Iris pigment epithelial cell (primary cell): ENCODE measurements around the gene GTF3A.

ENCODE experiments used
- DNase-seq: peaks from one replicate; pipeline ENCODE4 v3.0.0-alpha.2; 2011; ENCODE audit warnings: low read depth

GTF3A gene

DNA sequence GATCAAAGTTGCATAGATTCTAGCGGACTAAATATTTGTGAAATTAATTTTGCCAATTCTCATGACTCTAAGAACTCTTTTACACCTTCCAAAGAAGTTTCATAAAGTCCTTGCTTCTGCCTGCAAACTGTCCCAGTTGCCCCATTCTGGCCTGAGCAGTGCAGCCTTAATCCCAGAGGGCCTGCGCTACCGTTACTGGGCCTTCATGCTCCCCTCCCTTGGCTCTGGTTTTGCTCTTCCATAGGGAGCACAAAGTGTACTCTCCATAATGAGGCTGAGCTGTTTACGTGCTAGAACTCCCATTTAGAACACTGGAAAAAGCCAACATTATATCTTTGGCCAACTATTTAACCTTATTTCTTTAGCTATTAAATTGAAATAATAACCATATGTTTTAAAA, 23.9 kb downstream of the GTF3A start:
- DNase-seq = no peak

DNA sequence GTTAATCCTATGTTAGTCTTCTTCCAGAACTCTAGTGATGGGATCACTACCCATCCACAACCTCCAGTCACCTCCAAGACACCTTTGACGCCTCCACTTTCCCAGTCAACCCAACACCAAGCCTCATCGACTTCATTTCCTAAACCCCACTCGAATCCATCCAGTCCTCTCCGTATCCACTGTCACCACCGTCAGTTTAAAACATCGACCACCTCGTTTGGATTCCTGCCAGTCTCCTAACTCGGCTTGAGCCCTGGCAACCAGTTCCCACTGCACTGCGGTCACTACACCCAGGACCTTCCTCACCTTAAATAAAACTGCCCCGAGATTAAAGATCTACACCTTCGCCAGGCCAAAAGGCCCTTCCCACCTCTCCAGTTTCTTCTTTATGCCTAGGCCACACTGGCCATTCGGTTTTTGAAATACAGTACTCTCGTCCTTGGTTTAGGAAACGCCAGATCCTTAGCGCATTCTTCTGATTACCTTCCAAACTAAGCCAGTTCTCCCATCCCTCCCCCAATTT, 24.7 kb downstream of the GTF3A start:
- DNase-seq = no peak

DNA sequence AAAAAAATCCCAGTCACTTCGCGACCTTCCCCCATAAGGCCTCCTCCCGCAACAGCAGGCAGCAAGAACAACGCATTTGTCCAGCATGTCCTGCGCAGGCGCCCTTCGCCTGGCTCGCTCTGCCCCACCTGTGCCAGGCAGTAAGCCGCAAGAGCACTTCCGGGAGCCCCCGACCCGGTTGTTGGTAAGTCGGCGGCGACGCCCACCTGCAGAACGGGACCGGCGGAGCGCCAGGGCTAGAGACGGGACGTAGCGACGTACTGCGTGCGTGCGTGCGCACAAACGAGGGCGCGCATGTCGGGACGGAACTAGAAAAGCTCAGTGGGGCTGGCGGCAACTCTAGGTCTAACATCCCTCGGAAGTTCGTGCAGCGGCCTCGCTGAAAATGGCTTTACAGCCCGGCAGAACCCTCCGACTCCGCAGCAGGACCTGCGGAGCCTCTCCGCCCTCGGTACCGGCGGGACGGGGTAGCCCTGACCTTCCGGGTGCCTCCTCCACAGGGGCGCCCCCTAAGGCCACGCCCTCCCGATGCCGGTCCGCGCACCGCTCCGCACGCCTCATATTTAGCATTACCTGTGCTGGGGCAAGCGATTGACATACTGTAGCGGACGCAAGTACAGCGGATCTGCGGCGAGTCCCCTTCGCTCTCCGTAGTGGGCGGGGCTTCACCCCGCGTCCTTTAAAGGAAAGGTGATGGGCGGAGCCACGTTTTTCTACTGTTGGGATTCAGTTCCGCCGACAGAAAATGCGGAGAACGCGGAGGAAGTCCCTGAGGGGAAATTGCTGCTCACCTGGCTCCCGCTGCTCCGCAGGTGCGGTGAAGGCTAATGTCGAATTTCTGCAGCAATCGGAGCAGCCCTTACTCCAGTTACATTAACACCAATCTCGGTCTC, 25.8 kb downstream of the GTF3A start, which contains the start of gene MTIF3:
MTIF3 (minus strand) TSS at position 629 of the 893 bp plus-strand sequence. CDS start 10,116 bp downstream, outside the sequence.
- DNase-seq = peak; percentile 89

DNA sequence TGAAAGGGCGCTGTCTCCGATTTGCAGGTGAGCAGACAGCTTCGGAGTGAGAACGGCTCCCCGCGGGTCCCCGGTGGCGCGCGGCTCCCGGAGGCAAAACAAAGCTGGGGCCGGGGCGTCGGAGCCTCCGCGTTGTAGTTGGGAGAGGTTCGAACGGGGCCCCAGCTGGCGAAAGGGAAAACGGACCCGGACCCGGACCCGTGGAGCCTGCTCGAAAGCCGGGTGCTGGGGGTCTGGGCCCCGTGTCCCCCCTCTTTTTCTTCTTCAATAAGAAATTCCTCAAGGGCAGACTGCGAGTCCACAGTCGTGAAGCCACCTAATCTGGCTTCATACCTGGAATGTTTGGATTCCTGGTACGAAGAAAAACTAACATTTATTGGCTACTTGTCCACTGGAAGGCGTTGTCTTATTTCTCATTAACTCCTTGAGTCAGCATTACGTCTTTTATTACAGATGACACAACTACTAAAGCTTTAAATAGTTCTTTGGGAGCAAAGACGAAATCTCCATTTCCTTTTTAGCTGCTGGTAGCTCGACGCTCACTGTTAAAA, 26.6 kb downstream of the GTF3A start:
- DNase-seq = peak; percentile 47

DNA sequence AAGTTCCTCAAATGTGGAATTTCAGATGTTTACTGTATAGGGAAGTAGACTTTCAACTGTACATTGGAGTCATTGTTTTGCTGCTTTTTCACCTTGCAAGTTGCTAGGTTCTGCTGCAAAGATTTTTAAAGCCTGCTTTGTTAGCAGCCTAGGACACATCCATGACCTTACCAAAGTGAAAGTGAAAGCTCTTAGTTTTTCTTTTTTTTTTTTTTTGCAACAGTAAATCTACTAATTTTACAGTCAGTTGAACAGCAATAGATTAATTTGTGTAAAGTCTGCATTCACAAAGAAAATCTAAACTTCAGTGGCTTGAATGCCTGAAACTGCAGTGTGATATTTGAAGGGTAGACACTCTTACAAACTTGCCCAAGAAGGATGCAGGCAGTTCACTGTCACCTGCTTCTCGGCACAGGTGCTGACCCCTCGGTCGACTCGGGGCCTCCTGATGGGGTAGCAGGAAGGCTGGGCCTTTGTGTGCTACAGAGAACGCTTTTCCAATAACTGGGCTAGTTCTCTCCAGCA, 31.0 kb downstream of the GTF3A start:
- DNase-seq = no peak

DNA sequence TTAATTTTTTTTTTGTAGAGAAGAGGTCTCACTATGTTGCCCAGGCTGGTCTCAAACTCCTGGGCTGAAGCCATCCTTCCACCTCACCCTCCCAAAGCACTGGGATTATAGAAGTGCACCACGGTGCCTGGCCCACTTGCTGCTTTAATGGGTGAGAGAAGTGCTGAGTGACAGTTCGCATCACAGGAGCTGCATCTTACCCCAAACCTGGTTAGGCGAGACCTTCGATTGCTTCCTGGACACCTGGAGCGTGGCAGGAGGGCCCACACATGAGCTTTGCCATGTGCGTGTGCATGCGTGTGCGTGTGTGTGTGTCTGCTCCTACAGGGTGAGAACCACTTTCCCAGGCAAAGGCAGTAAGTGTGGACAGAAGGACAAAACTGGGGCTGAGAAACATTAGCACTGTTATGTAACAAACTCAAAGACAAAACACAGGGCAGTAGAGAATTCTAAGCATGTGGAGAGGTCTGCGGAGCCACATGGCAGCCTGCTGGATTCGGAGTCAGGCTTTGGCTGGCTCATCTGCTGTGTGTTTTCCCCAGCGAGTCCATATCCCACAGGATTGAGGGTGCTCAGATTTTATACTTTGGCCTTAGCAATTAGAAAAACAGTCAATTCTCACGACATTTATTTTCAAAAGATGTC, 37.6 kb downstream of the GTF3A start:
- no peak for DNase-seq

DNA sequence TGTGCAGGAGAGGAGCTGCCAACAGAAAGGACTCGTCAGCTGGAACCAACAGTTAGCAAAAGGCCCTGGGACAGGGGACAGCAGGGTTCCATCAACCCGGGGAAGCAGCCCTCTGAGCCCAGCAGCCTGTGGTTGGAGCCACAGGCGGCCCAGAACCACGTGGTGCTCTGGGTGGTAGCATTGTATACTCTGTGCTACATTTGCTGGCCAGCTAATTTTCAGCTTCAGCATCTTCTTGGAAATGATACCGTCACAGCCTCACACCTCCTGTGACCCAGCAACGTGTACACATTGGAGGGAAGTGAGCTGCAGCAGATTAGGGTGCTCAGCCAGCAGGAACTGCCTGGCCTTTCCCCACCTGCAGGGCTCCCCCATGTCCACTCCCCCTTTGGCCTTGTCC, 39.1 kb downstream of the GTF3A start:
- no peak for DNase-seq

DNA sequence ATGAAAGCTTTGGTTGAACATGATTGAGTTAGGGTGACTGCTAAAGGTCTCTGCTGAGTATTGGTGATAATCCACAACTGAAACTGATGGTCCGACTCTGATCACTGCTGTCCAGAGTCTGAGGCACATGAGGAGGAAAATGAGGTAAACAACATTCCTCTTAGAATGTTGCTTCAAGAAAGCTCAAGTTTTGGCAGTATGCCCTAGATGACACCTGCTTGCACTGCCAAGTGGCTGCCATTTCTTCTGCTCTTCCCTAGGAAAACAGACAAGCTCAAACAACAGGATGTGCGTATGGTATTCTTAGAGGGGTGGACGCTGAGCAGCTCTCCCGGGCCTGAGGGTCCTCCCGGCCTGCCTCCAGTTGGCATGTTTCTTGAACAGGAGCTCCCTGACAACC, 41.2 kb downstream of the GTF3A start:
- no peak for DNase-seq

DNA sequence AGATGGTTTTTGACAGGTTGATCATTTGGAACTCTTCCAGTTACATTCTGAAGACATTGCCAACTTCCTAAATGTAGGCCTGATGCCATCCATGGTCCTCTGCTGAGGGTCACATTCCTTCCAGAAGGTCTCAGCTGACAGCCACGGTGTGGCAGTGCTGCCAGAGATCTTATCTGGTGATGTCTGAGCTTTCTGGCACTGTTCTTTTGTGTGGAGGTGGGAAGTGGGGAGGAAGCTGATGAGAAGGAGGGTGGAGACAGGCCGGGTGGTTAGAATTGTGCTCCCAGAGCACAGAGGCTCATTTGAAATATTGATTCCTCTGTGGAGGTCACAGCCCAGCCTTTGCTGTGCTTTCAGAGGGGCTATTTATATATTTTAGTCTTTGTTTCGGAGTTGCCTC, 42.1 kb downstream of the GTF3A start:
- DNase-seq = no peak

DNA sequence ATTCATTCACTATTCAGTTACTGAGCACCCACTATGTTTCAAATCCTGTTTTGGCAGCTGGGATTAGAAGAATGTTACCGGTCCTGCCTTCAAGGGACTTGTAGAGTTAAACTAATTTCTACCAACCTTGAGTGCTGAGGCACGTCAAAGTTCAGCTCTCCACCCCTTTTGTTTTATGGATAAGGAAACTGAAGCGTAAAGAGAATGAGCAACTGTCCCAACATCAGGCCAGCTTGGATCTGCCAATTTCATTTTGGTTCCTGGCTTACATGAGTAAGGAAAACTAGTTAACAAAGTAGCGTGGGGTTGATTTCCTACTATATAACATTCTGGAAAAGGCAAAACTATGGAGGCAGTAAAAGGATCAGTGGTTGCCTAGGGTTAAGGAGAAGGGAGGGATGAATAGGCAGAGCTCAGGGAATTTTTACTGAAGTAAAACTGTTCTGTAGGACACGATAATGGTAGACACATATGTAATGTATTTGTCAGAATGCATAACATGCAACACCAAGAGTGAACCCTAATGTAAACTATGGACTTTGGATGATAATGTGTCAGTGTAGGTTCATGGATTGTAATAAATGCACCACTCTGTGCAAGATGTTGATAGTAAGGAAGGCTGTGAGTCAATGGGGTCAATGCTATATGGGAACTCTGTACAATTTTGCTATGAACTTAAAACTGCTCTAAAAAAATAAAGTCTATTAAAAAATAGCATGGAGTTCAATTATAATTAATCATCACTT, 45.8 kb downstream of the GTF3A start:
- DNase-seq = no peak

DNA sequence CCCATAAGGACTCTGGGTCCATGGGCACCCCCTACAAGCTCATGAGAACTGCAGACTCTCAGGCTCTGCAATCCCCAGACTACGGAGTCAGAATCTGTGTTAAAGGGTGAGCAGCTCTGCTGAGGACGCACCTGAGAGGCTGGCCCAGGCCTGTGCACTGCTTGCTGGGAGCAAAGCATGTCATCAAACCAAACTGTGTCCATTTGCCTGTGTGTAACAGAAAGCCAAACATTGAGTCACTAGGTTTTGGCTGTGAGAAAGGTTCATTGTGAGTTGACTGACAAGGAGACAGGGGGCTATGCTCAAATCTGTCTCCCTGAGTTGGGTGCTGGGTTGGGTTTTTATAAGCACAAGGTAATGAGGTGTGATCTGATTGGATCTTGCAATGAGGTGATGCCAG, 48.0 kb downstream of the GTF3A start:
- DNase-seq = no peak

DNA sequence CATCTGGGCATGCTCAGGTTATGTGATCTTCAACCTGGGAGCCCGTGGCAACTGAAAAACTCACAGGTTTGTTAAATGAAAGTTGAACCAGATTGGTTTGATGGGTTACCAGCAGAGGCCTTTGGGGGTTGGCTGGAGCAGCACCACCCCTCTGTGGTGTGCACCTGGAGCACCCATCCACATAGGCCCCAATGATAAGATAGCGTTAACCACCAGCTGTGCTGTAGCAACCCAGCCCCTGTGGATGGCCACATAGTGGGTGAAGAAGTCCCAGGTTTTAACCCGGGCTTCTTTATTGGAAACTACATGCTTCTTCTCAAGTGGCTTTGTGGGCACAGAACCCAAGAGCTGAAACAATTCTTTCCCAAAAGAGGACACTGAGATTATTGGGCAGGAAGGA, 48.5 kb downstream of the GTF3A start:
- DNase-seq = no peak

DNA sequence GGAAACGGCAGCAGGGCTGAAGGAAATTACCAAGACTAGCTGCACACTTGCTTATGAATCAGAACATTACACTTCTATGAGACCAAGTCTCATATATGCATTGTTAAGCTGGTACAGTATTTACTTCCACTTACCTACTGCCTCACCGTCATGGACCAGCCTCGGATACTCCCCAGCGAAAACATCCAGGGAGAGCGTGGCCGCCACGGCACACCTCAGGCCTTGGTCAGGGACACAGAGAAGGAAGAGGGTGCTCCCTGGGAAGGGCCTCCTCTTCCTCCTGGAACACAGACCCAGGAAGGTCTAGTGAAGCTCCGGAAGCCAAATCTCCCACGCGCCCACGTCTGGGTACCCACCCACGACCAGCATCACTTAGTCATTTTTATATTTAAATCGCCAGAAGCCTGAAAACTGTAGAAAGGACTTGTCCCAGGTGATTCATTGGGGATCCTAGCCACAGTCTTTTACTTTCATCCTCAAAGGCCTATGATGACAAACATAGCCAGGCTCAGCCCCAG, 50.4 kb downstream of the GTF3A start:
- DNase-seq = no peak

DNA sequence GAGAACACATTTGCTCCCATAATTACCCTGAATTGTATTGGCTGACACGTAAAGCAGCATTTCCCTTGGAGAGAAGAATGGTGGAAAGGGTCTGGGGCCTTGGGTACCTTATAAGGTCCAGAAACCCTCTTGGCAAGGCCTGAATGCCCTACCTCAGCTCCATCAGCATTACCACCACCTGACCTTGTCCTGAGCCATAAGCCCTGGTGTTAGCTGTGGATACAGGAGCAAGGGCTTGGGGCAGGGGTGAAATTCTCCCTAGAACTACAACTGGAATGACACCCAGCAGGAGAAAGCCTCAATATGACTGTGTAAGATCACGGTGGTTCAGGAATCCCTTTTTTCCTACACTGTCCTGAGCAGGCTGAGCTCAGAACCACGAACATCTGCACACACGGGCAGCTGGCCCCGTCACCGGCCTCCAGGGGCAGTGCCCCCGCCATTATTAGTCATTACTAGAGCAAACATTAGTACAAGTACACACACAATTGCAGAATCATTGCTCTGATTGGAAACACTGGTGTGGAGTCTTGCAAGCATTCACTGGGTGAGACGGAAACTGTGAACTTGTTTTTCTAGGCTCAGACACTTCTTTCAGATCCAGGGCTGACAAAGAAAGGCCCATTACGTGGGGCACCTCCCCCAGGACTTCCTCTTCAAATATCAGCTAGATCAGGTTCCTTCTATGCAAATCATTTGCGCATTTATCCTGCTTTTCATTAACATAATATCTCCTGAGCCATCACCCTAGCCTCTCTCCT, 52.7 kb downstream of the GTF3A start:
- DNase-seq = peak; percentile 30

DNA sequence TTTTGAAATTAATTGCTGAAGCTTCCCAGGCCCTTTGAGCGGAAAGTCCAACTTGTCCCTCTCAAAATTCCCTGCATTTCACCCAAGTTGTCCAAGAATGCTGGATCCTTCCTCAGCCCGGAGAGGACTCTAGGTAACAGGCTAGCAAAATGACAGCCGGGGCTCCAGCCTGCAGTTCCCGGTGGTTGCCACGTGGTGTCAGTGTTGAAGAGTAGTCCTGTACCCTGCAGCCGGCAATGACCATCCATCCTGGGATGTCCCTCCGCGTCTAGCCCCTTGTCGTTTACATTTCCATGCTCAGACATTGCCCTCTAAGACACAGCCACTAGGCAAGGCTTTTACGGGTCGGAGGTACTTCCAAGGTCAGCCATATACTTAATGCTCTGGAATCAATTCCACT, 57.3 kb downstream of the GTF3A start:
- peak; percentile 36 for DNase-seq

DNA sequence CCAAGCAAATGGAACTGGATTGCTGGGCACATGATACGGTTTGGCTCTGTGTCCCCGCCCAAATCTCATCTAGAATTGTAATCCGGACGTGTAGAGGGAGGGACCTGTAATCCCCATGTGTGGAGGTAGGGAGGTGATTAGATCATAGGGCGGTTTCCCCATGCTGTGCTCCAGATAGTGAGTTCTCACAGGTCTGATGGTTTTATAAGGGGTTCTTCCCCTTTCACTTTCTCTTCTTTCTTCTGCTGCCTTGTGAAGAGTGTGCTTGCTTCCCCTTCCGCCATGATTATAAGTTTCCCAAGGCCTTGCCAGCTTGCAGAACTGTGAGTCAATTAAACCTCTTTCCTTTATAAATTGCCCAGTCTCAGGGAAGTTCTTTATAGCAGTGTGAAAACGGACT, 58.6 kb downstream of the GTF3A start:
- DNase-seq = no peak

DNA sequence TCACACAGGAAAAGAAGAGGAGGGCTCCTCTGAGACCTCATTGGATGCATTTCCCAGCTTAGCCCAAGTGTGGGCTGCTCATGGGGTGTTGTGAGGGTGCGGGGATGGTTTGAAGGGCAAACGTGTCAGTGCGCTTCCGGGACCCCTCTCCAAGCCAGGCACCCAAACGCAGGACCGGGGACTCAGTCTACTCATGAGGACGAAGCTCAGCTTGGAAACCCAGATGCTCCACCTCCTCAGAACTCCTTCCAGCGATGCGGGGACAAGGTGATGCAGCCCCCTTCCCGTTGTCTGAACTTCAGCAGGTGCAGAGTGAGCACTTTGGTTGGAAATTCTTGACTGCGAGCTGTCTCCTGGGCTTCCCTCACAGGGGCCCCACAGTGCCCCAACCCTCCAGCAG, 59.0 kb downstream of the GTF3A start:
- no peak for DNase-seq
